Measurements from ENCODE around the gene STRIP1.
"Not testable (repeated sequence)": the region's sequence is repeated elsewhere in the genome, so short reads cannot be mapped to it uniquely, and the experiment has no call there.

STRIP1 gene

DNA sequence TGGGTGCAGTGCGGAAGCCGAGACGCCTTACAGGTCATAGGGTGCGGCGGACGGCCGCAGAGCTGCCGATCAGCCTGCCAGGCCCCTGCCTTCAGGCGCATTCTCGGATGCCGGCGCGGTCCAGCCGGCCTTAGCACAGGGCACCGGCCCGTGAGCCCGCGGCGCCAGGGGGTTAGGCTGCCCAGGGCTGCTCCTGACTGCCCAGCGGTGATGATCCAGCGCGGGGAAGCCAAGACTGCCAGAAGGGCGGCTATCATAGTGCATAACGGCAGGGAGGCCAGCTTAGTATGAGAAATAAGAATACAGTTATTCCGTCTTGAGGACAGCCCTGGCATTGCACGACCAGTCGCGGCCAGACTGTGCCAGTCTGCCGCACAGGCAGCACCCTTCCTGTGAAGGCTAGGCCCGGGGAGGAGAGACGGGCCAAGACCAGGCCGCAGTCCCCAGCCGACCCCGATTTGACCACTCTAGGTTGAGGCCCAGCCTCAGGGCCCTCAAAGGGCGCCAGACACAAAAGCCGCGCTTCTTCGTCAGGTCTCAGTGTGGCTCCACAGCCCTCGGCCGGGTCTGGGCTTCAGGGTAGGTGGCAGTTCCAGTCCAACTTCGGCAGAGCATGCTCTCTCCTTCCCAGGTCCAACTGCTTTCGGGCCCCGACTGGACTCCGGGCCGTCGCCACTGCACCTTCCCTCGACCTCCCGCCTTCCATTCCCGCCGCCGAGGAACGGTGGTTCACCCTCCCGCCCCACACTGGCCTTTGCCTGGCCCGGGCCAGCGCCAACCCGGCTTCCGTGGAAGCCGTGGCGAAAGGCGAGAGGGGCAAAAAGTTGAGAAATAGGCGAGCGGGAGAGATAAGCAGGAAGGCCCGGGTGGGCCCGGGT lies 35.2 kb downstream of the STRIP1 start:
- DNase-seq (ENCODE audit: low spot score): no peak

DNA sequence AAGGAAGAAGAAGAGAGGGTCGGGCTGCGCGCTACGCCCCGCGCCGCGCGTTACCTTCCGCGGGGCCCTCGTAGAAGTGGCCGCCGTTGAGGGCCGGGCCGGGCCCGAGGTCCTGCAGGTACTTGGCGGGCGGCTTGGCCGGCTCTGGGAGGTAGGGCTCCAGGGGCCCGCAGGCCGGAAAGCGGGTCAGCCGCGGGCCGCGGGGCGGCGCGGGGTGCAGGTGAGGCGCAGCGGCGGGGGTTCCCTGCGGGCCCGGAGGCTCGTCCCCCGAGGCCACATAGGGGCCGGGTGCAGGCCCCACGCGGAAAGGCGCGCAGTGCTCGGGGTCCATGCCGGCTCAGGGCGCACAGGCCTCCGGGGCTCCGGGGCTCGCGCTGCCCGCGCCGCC lies 35.9 kb downstream of the STRIP1 start:
- DNase-seq (ENCODE audit: low spot score): no peak

DNA sequence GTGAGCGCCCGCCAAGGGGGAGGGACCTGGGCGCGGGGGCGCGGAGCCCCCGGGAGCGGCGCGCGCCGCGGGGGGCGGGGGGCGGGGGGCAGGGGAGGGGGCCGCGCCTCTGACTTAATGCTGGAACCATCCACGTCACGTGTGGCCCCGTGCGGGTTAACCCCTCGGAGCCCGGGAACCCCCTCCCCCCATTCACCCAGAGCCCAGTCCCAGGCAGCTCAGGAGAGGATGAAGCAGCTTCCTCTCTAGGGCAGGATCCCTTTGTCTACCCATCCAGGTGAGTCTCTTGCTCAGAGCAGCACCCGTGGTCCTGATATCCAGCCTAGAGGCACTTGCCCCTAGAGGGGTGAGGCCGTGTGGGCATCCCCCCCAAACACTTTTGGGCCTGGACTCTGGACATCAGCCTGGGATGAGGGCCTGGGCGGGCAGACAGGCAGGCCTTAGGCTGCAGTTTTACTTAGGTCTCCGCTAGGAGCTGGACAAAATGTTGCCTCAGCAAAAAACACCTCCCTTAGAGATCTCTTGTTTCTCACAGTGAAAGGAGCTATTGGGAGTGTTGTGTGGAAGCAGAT lies 36.3 kb downstream of the STRIP1 start, which contains the start of gene ALX3:
Gene ALX3 (minus strand): TSS at position 2 of the 572 bp plus-strand sequence. CDS start 60 bp downstream, outside the sequence.
- no peak for DNase-seq (ENCODE audit: low spot score)

DNA sequence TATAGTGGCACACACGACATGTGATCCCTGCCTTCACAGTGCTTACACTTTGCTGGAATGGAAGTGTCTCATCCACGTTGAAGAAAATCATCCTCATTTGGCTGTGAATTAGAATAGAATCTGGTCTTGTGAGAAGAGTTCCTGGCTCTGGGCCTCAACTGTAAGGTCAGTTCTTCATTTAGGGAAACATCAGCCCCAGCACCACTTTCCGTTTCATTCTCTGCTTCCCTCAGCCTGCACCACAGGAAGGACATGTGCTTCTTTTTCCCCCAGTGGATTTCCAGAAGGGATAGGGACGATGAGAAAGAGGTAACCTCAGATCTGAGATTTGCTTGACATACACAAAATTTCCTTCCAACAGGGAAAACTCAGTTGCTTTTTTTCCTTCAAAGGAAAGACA lies 39.7 kb downstream of the STRIP1 start:
- no peak for DNase-seq (ENCODE audit: low spot score)

DNA sequence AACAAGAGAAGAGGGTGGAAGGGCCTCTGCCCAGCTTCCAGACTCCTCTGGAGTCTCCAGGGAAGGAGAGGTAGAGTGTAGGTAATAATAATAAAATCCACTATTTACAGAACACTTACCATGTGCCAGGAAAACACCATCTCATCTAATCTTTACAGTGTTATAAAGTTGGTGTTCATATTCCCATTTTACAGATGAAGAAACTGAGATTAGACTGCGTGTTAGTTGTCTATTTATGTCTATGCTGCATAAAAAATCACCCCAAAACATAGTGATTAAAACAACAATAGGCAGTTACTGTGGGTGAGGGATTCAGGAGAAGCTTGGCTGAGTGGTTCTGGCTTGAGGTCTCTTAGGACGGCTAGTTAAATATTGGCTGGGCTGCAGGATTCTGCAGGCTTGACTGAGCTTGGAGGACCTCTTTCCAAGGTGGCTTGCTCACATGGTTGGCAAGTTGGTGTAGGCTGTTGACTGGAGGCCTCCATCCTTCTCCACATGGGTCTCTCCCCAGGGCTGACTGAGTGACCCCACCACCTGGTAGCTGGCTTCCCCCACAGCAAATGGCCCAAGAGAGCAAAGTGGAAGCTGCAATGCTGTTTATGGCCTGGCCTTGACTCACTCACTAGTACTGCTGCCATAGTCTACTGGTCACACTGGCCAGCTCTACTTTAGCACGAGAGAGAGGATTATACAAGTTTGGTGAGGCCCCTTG lies 42.5 kb downstream of the STRIP1 start:
- no peak for DNase-seq (ENCODE audit: low spot score)

DNA sequence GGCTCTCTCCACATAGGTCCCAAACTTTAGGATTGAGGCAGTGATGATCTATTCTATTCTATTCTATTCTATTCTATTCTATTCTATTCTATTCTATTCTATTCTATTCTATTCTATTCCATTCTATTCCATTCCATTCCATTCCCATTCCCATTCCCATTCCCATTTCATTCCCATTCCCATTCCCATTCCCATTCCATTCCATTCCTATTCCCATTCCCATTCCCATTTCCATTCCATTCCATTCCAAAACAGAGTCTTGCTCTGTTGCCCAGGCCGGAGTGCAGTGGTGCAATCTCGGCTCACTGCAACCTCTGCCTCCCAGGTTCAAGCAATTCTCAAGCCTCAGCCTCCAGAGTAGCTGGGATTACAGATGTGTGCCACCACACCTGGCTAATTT lies 45.6 kb downstream of the STRIP1 start:
- not testable (repeated sequence) for DNase-seq (ENCODE audit: low spot score)

DNA sequence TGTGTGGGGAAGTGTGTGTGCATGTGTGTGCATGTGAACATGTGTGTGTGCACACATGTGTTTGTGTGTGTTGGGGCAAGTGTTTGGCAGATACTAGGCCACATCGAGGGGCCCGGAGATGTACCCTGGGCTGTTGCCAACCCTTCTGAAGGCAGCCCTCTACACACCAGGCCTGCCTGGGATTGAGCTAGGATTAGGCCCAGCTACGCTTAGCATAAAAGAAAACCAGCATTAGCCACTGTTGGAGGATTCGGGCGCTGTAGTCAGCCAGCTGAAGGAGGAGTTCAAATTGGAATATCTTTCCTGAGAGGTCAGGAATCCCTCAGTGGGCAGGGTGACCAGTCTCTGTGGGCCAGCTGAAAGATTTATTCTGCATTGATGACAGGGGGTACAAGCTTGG lies 46.6 kb downstream of the STRIP1 start:
- no peak for DNase-seq (ENCODE audit: low spot score)

DNA sequence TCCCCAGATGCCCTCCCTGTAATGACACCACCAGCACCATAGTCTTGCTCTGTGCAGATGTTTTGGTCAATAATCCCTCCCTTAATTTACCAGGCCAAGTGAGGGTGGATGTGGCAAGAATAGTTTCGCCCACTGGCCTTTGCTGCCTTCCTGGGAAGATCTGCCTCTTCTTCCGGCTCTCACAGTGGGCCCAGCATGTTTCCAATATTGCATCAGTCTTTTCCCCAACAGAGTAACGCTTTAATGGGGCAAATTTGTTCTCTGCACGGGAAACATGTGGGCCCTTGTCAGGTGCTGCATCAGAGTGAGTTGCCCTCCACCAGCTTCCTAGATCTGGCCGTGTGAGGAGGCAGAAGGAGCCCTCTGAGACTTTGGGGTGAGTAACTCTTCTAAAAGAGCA lies 48.1 kb downstream of the STRIP1 start:
- DNase-seq (ENCODE audit: low spot score): no peak

DNA sequence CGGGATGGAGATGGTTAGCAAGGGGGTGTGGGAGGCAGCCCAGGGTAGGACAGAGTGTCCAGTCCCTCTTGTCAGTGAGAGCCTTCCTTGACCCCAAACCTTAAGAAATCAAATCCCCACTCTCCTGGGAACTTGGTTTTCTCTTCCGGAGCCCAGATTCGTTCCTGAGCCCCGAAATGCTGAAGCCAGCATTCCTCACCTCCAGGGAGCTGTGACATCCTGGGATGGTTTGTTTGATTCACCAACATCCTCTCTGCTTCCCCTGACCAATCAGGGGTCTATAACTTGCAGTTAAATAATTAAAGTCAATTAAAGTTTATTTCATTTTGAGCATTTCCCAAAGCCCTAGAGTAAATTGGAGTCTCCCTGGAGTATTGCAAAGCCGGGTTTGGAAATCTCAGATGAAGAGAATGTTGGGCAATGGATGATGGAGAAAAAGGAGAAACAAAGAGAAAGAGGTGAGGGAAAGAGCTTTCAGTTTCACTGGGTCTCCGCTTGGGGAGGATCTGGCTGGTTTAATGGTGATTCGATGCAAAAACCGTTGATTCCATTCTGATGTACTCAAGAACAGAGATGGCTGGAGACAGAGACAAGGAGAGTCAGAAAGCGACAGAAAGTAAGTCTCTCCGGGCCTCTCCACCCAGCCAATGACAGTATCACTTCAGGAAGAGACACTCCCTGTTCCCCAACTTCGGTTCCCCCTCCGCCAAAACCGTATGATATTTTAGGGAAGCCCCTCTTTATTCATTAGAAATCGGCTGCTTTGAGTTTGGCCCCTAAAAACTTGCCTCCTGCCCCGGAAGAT lies 48.8 kb downstream of the STRIP1 start:
- no peak for DNase-seq (ENCODE audit: low spot score)

DNA sequence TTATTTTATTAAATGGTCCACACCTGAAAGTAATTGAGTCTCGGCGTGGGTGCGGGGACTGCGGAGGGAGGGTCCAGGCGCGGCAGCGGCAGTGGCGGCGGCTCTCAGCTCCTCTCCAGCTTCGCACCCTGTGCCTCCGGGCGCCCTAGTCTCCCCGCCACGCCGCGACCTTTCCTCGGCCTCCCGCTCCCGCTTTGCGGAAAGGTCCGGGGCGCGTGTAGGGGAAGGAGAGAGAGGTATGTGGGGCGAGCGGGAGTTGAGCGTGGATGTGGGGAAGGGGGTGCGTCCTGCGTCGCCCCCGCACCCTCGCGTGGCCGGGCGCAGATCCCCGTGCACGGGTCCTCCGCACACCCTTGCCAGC lies 49.4 kb downstream of the STRIP1 start:
- DNase-seq (ENCODE audit: low spot score): no peak

DNA sequence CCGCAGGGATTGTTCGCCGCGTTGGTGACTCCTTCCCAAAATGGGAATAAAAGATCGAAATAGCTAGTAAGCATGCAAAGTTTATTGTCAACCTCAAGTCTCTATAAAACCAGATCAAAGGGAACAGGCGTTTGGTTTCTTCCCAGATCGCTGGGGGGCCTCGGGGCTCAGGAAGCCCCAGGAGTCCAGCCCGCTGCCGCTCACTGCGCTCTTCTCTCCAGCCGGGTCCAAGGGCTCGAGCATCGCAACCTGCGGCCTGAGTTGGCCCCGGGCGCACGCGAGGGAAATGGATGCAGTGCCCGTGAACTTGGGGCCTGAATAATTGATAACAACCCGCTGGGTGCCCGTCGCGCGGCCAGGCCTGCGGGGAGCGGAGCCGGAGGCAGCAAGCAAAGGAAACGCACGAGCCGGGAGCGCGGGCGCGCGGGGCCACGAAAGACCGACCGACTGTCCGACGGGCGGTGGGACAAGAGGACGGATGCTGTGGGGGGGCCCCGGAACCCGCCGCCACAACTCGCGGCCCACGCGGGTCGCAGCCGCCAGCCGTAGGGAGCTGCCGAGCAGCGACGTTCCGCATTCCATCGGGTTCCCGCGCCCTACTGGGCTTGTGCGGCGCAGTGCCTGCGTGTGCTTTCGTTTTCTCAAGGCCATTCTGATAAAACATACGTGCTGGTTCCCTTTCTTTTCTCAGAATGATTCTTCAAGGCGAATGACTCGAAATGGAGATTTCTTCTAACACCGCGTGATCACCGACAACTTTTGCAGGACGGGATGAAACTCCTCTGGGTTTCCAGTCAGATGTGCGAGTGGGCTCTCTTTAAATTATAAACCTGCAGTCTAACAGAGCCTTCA lies 50.0 kb downstream of the STRIP1 start:
- no peak for DNase-seq (ENCODE audit: low spot score)

DNA sequence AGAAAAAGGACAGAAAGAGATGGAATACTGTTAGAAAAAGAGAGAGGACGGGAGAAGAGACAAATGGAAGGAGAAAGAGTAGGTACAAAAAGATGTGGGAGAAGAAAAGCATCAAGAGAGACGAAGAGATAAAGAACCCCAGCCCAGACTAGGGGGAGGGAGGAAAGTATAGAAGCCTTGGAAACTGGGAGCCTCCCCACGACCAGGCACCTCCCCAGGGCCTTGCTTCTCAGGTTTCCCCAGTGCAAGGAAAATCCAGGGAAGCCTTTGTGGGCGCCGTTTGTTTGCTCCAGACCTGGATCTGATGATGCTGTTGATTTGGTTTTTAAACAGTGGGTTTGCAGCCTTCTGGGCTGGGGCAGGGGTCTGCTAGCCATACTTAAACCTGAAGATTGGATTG lies 51.2 kb downstream of the STRIP1 start:
- DNase-seq (ENCODE audit: low spot score): no peak

DNA sequence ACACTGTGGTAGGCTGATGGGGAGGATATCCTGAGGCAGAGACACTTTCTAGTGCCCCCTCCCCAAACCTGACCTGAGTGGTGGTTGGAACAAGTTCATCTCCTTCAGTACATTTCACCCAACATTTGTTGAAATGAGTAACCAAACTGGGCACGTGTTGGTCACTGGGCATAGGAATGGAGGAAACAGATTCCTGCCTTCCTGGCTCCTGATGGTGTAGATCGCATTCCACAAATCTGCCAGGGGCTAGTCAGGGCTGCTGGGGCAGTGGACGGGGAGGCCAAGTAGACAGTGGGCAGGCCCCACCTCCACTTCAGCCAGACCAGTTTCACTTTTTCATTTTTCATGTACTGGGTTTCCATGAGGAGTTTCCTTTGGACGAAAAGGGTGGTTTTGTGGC lies 52.5 kb downstream of the STRIP1 start:
- DNase-seq (ENCODE audit: low spot score): no peak

DNA sequence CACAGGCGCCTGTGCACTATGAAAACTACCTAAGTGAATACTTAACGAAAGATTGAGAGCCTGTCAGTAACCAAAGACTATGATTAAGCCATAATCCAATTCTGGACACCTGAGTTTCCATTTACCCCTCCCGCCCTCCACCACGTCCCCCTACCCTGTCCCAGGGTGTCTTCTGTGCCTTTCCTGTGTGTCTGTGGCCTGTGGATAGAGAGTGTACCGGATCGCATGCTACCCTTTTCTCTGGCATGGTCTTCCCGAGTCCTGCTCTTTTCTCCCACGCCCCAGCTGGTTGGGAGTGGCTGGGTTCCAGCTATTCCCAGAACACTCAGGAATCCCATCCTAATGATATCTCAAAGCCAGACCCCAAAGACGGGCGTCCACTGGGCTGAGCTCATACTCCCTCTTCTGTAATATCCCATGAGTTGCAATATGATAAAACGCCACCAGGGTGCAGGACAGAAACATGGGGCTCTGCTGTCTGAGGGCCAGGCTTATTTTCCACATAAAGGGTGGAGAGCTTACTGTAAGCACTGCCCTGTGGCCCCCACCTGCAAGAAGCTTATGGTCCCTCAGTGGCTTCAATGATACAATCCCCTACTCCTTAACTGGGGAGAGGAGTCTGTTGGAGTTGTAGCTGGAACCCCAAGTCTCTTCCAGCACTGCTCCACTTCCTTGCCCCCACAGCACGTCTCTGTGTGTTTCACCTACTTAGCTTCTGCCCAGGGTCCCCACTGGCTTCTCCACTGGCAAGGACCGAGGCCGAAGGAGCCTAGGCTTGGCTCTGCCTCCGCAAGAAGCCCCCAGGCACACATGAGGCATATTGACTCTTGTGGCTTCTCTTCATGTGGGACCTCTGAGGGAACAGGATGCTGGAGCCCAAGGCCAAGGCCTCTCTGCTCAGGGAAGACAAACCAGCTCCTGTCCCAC lies 53.7 kb downstream of the STRIP1 start:
- DNase-seq (ENCODE audit: low spot score): no peak

DNA sequence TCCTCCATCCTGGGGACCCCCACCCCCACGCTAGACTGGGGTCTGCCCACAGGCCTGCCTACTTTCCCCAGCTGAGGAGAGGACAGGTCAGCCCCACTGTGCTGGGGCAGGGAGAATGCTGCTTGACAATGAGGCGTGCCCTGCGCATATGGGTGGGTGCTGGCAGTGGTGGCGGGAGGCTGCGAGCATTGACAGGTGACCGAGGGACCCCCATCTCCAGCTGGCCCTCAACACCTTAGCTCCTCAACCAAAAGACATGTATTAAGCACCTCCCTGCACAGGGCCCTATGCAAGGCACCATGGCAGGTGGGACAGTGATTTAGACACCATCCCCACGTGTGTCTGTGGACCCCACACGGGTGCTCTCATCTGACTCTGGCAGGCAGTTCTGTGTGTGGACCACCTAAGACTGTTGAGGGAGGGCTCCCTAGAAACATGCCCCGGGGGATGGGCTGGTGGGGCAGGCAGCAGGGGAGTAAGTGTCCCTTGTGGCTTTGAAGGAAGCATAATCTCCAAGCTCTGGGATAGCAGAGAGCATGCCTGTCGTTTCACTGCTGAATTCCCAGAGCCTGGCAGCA lies 54.4 kb downstream of the STRIP1 start:
- no peak for DNase-seq (ENCODE audit: low spot score)

DNA sequence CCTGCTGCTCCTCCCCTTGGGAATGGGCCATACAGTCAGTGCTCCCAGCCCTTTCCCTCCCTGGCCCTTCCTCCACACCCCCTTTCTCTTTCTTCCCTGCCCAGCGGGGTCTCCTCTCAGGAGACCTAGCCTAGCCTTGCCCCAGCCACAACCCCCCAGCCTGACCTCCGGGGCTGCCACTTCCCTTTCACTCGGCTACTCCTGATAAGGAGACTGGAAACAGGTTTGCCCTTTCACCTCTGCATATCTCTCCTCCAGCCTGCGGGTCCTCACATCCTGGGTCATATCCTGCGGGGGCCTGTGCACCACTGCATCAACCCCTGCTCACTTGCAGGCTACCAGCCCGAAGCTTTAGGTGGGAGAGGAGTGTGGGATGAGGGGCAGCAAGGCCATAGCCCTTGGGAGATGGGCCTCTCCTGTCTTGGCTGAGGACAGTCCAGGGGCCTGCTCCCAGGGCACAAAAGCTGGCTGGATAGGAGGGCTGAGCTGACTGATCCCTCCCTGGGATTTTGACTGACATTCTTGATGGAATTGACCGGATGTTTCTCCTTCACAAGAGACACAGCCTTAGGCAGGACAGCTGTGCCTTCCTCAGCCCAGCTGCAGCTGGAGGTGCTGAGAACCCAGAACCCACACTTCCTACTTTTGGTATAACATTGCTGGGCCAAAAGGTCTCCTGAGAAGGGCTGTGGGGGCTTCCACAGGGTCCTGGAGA lies 55.3 kb downstream of the STRIP1 start:
- DNase-seq (ENCODE audit: low spot score): no peak

DNA sequence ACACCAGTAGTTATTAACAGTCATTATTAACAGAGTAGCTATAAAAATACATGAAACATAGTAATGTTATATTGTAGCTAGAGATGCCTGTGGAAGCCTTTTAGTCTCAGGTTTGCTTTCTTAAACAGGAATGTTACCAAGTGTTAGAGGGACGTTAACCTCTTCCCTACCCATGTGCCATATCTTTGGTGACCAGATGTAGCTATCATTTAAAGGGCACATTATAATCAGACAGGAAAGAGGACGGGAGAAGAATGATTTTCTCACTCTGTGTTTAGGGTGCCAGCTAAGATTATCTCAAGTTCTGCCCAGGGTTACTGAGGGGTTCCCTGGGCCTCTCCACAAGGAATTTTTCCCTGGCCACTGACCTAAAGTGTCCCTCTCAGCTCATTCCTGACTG lies 57.0 kb downstream of the STRIP1 start:
- no peak for DNase-seq (ENCODE audit: low spot score)

DNA sequence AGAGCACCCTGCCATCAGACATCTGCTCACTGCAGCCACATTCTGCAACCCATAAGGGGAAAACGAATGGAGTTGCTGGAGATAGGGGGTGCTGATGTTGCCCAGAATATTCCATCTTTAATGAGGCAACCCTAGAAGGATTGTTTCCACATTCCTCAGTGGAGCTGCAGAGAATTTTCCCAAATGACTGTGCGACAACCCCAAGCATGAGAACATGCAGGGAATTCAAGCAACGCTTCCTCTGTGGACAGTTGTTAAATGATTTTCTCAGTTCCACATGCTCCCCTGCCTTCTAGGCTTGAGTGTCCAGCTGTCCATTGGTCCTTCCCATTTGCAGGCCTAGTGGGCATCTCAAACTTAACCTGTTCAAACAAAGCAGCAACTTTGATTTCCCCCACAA lies 57.4 kb downstream of the STRIP1 start:
- DNase-seq (ENCODE audit: low spot score): no peak

DNA sequence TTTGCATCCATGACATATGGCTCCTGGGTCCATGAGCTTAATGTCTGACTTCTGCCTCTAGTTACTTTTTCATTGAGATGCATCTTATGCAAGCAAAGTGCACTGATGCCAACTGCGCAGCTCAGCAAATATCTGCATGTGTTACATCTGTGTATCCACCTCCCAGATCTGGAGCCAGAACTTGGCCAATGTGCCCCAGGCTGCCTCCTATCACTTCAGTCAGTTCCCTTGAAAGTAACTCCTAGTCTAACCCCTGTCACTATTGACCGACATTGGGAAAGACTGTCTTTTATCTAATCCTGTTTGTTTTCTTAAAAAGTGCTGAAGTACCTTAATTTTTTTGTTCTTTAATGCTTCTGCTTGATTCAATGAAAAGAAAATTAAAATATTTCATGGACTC lies 58.6 kb downstream of the STRIP1 start:
- no peak for DNase-seq (ENCODE audit: low spot score)

All from left forelimb (tissue), 1 donor.